Measurements from ENCODE around the gene TNN. TPM values are rescaled to one million over a fixed set of nuclear protein-coding genes. Genes with fewer than 3 reads are reported as not detected.

TNN gene
- total RNA-seq, 1 experiment from 2014 or later: not detected

DNA sequence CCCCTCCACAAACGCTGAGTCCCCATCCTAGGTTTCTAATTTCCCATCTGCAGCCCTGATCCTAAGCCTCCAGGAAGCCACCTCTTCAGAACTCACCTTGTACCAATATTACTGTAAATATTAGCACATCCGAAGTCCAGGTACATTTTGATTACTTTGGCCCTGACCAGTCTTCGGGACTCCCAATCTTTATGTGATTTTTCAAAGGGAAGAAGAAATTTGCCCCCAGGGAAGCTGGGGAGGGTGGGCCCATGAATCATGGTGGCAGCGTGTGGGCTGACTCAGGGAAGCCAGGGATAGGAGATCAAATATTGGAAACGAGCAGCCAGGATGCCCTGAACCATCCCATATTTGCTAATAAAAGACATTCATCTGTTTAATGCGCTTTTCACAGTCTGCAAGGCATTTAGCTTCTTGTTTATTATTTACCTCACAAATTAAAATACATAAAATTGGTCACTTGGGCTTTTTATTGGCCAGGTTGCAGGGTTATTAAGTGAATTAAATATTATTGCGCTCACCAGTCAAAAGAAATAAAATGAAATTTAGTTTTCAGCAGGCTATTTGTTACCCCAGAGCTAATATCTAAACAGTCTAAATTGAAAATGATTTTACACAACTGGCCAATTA, 78.4 kb downstream of the TNN start:
- POLR2A ChIA-PET: interaction anchor here (0.6 to 2.0 kb wide), 3 partner anchors 117 to 123 kb away, joined by 3 to 12 read pairs (median 6); partner anchors contain the start of gene MRPS14
- CTCF ChIA-PET: interaction anchor here (0.5 to 15.5 kb wide), 103 partner anchors 11 to 1941 kb away, joined by 3 to 723 read pairs (median 4); partner anchors contain the start of gene MRPS14
- peaks cover 9% of the 10 kb centered on the region for H3K27me3 Mint-ChIP-seq (ENCODE audit: insufficient read depth, unreplicated experiment)
- intact Hi-C loops (cut with micrococcal nuclease): loop anchor here (1.0 kb wide), 1 partner anchor 117 kb away; no protein-coding TSS in a partner anchor
- DNase-seq (ENCODE audit: unreplicated experiment): no peak
- TF ChIP-seq CTCF (IDR thresholded peaks at IDR 0.05; ENCODE audit: unreplicated experiment): no peak
- H3K27ac Mint-ChIP-seq (ENCODE audit: low read depth, unreplicated experiment): no peak overlapping the region
- peaks cover 12% of the 10 kb centered on the region for H3K4me1 Mint-ChIP-seq (ENCODE audit: insufficient read depth, unreplicated experiment)
- H3K36me3 Mint-ChIP-seq (ENCODE audit: insufficient read depth, unreplicated experiment): no peaks in the 10 kb centered on the region
- no peaks in the 10 kb centered on the region for H3K9me3 Mint-ChIP-seq (ENCODE audit: unreplicated experiment)
- H3K4me3 Mint-ChIP-seq (ENCODE audit: unreplicated experiment): no peak overlapping the region
- no TSS peak for BruUV-seq (replicated peaks)

GRCh38 chr1:175146529-175147213, 79.0 kb downstream of the TNN start:
- Mint-ChIP-seq H3K27me3 (ENCODE audit: insufficient read depth, unreplicated experiment) (peaks cover 15% of the 10 kb centered on the region), H3K9me3 (ENCODE audit: unreplicated experiment) (no peaks in the 10 kb centered on the region), H3K27ac (ENCODE audit: low read depth, unreplicated experiment) (no peak overlapping the region), H3K36me3 (ENCODE audit: insufficient read depth, unreplicated experiment) (no peaks in the 10 kb centered on the region), H3K4me3 (ENCODE audit: unreplicated experiment) (no peak overlapping the region), H3K4me1 (ENCODE audit: insufficient read depth, unreplicated experiment) (peaks cover 12% of the 10 kb centered on the region)
- TF ChIP-seq CTCF (IDR thresholded peaks at IDR 0.05; ENCODE audit: unreplicated experiment): peak; percentile 88
- intact Hi-C loops (cut with micrococcal nuclease): loop anchor here (1.0 kb wide), 1 partner anchor 117 kb away; no protein-coding TSS in a partner anchor
- no TSS peak for BruUV-seq (replicated peaks)
- POLR2A ChIA-PET: interaction anchor here (0.5 to 2.0 kb wide), 4 partner anchors 44 to 123 kb away, joined by 3 to 12 read pairs (median 4); partner anchors contain the start of gene MRPS14
- CTCF ChIA-PET: interaction anchor here (0.5 to 15.5 kb wide), 101 partner anchors 12 to 1820 kb away, joined by 3 to 723 read pairs (median 4); partner anchors contain the start of gene MRPS14
- peak; percentile 74 for DNase-seq (ENCODE audit: unreplicated experiment)

DNA sequence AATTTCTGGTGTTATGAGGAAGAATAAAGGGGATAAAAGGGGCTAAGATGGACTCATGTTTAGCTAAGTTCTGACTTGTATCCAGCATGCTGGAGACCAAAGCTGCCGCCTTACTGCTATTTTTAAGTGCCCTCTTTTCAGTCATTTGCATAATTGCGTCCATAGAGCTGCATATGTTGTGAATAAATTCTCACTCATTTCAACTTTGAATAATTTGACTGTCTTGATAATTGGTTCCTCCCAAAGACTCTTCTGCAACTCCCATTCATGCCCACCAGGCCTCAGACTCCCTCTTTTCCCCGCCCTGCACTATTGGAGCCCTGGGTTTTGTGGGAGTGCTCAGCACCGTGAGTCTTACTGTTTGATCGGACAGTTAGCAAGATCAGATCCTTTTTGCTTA, 79.9 kb downstream of the TNN start:
- Mint-ChIP-seq H3K9me3 (ENCODE audit: unreplicated experiment) (no peaks in the 10 kb centered on the region), H3K36me3 (ENCODE audit: insufficient read depth, unreplicated experiment) (no peaks in the 10 kb centered on the region), H3K27ac (ENCODE audit: low read depth, unreplicated experiment) (no peak overlapping the region), H3K4me3 (ENCODE audit: unreplicated experiment) (no peak overlapping the region), H3K27me3 (ENCODE audit: insufficient read depth, unreplicated experiment) (peaks cover 24% of the 10 kb centered on the region), H3K4me1 (ENCODE audit: insufficient read depth, unreplicated experiment) (peaks cover 12% of the 10 kb centered on the region)
- POLR2A ChIA-PET: interaction anchor here (2.0 kb wide), 1 partner anchor 124 kb away, joined by 6 read pairs; the partner anchor contains the start of gene MRPS14
- no peak for TF ChIP-seq CTCF (IDR thresholded peaks at IDR 0.05; ENCODE audit: unreplicated experiment)
- intact Hi-C loops (cut with micrococcal nuclease): no loop called here
- CTCF ChIA-PET: interaction anchor here (0.6 to 15.5 kb wide), 35 partner anchors 13 to 1412 kb away, joined by 3 to 723 read pairs (median 7); no protein-coding TSS in a partner anchor
- no peak for DNase-seq (ENCODE audit: unreplicated experiment)
- BruUV-seq (replicated peaks): no TSS peak

GRCh38 chr1:175148068-175148467, 80.4 kb downstream of the TNN start:
- Mint-ChIP-seq H3K4me3 (ENCODE audit: unreplicated experiment) (no peak overlapping the region), H3K27me3 (ENCODE audit: insufficient read depth, unreplicated experiment) (peaks cover 29% of the 10 kb centered on the region), H3K27ac (ENCODE audit: low read depth, unreplicated experiment) (no peak overlapping the region), H3K9me3 (ENCODE audit: unreplicated experiment) (no peaks in the 10 kb centered on the region), H3K4me1 (ENCODE audit: insufficient read depth, unreplicated experiment) (peaks cover 12% of the 10 kb centered on the region), H3K36me3 (ENCODE audit: insufficient read depth, unreplicated experiment) (no peaks in the 10 kb centered on the region)
- DNase-seq (ENCODE audit: unreplicated experiment): no peak
- POLR2A ChIA-PET: no interaction called here
- TF ChIP-seq CTCF (IDR thresholded peaks at IDR 0.05; ENCODE audit: unreplicated experiment): no peak
- intact Hi-C loops (cut with micrococcal nuclease): no loop called here
- CTCF ChIA-PET: interaction anchor here (0.7 to 15.5 kb wide), 24 partner anchors 13 to 1412 kb away, joined by 3 to 723 read pairs (median 14); no protein-coding TSS in a partner anchor
- no TSS peak for BruUV-seq (replicated peaks)
